ENCODE results near the gene LRRC75A.

DNA sequence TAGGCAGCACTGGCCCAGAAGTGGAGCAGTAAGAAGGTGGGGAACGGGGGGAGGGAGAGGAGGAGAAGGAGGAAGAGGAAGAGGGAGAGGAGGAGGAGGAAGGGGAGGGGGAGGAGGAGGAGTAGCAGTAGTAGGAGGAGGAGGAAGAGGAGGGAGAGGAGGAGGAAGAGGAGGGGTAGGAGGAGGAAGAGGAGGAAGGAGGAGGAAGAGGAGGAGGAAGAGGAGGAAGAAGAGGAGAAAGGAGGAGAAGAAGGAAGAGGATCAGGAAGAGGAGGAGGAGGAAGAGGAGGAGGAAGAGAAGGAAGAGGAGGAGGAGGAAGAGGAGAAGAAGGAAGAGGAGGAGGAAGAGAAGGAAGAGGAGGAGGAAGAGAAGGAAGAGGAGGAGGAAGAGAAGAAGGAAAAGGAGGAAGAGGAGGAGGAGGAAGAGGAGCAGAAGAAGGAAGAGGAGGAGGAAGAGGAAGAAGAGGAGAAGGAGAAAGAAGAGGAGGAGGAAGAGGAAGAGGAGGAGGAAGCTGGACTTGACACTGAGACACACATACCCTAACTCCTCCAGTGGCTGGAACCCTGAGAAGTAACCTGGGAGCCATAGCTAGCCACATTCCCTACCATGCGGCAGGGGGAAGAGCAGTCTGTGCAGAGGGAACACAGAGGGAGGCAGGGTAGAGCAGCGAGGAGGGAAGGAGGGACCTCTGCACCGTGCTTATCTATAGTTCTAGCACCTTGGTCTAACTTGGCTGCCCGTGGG is 35.8 kb downstream of the LRRC75A start:
- TF ChIP-seq CTCF (IDR thresholded peaks at IDR 0.05; ENCODE audit: low read depth, low read length, missing input control) (no peak), MAX (IDR thresholded peaks at IDR 0.05) (no peak), RAD21 (IDR thresholded peaks at IDR 0.05) (no peak), JUND (IDR thresholded peaks at IDR 0.05) (no peak), TAF1 (conservative IDR thresholded peaks at IDR 0.05) (no peak), HNF4A (conservative IDR thresholded peaks at IDR 0.05) (no peak)
- TF ChIP-seq, protein P1, sequence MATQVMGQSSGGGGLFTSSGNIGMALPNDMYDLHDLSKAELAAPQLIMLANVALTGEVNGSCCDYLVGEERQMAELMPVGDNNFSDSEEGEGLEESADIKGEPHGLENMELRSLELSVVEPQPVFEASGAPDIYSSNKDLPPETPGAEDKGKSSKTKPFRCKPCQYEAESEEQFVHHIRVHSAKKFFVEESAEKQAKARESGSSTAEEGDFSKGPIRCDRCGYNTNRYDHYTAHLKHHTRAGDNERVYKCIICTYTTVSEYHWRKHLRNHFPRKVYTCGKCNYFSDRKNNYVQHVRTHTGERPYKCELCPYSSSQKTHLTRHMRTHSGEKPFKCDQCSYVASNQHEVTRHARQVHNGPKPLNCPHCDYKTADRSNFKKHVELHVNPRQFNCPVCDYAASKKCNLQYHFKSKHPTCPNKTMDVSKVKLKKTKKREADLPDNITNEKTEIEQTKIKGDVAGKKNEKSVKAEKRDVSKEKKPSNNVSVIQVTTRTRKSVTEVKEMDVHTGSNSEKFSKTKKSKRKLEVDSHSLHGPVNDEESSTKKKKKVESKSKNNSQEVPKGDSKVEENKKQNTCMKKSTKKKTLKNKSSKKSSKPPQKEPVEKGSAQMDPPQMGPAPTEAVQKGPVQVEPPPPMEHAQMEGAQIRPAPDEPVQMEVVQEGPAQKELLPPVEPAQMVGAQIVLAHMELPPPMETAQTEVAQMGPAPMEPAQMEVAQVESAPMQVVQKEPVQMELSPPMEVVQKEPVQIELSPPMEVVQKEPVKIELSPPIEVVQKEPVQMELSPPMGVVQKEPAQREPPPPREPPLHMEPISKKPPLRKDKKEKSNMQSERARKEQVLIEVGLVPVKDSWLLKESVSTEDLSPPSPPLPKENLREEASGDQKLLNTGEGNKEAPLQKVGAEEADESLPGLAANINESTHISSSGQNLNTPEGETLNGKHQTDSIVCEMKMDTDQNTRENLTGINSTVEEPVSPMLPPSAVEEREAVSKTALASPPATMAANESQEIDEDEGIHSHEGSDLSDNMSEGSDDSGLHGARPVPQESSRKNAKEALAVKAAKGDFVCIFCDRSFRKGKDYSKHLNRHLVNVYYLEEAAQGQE (IDR thresholded peaks at IDR 0.05) = no peak
- TF ChIP-seq, protein P2, sequence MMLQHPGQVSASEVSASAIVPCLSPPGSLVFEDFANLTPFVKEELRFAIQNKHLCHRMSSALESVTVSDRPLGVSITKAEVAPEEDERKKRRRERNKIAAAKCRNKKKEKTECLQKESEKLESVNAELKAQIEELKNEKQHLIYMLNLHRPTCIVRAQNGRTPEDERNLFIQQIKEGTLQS (IDR thresholded peaks at IDR 0.05) = no peak
